ENCODE results near the gene WDTC1. TPM values are rescaled to one million over a fixed set of nuclear protein-coding genes. Genes with fewer than 3 reads are reported as not detected.

WDTC1 gene
- total RNA-seq, 4 donors from 2014 or later, result 39.9 to 79.8 (median 62.0) TPM

GRCh38 chr1:27333717-27334279 is 99.4 kb downstream of the WDTC1 start:
- Histone ChIP-seq H3K27ac (replicated peaks in 1 of 4) (no peak overlapping the region), H3K9me3 (no peaks in the 10 kb centered on the region), H3K4me1 (peaks cover under 1 to 21% (median 10%) of the 10 kb centered on the region in 4 donors), H3K36me3 (peaks cover 23 to 94% (median 69%) of the 10 kb centered on the region in 4 donors), H3K27me3 (no peaks in the 10 kb centered on the region), H3K4me3 (no peak overlapping the region)
- TF ChIP-seq, protein P1, sequence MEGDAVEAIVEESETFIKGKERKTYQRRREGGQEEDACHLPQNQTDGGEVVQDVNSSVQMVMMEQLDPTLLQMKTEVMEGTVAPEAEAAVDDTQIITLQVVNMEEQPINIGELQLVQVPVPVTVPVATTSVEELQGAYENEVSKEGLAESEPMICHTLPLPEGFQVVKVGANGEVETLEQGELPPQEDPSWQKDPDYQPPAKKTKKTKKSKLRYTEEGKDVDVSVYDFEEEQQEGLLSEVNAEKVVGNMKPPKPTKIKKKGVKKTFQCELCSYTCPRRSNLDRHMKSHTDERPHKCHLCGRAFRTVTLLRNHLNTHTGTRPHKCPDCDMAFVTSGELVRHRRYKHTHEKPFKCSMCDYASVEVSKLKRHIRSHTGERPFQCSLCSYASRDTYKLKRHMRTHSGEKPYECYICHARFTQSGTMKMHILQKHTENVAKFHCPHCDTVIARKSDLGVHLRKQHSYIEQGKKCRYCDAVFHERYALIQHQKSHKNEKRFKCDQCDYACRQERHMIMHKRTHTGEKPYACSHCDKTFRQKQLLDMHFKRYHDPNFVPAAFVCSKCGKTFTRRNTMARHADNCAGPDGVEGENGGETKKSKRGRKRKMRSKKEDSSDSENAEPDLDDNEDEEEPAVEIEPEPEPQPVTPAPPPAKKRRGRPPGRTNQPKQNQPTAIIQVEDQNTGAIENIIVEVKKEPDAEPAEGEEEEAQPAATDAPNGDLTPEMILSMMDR (IDR thresholded peaks at IDR 0.05), result no peak
- TF ChIP-seq POLR2A (IDR thresholded peaks at IDR 0.05; ENCODE audit: low read depth) (no peak), POLR2AphosphoS5 (IDR thresholded peaks at IDR 0.05) (no peak), EP300 (IDR thresholded peaks at IDR 0.05) (no peak)
- DNase-seq (ENCODE audit: extremely low spot score), result no peak
- intact Hi-C loops (cut with DNase I), result loop anchor here (10.0 kb wide), 1 partner anchor 51 kb away; the partner anchor contains the start of gene CD164L2
- 90% methylated on average over 12 of the region's 17 CpGs for WGBS

DNA sequence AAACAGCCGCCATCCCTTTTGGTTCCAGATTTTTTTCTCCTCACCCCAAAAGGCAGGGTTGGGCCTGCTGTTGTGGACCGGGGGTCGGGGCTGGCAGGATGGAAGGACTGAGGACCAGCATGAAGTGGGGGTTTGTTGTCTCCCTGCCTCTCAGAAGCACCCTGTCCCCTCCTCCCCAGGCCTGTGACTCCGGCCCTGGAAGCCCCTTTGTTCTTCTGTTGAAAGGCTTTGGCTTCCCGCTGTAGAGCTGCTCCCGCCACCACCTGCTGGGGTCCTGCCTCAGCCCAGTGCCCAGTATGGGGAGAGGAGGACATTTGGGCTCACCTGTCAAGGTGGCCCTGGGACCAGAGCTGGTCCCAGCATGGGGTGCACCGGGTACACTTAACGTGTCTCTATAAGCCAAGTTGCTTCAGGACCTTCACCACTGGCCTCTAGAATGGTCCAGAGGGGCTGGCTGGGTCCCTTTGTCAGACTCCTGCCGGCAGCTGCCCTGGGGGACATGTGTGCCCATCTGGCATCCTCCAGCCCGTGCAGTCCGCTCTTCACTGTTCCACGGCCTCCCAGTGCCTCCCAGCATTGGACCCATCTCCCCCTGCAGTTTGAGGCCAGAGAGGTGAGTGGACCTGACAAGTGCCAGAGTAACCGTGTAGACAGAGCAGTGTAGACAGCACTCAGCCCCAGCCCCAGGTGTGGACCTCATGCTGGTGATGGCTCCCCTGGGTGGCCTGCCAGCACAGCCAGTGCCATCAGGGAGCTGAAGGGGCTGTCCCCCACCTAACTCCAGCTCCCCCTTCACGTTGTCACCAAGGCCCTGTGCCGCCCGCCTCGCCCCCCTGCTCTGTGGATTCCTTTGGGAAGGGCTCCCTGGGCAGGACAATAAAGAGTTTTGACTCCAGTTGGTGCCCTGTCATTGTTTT is 101.3 kb downstream of the WDTC1 start:
- no peaks in the 10 kb centered on the region for H3K9me3 ChIP-seq
- no peak for DNase-seq (ENCODE audit: extremely low spot score)
- TF ChIP-seq EP300 (IDR thresholded peaks at IDR 0.05) (no peak), POLR2AphosphoS5 (IDR thresholded peaks at IDR 0.05) (no peak), POLR2A (IDR thresholded peaks at IDR 0.05; ENCODE audit: low read depth) (no peak)
- TF ChIP-seq, protein P1 (IDR thresholded peaks at IDR 0.05), result no peak
- no peaks in the 10 kb centered on the region for H3K27me3 ChIP-seq
- intact Hi-C loops (cut with DNase I), result loop anchor here (10.0 kb wide), 1 partner anchor 49 kb away; the partner anchor contains the start of gene CD164L2
- H3K4me1 ChIP-seq, result peaks cover 0 to 19% (median 8%) of the 10 kb centered on the region in 4 donors
- WGBS, result 88% methylated on average over 16 of the region's 17 CpGs
- H3K36me3 ChIP-seq, result peaks cover 23 to 77% (median 63%) of the 10 kb centered on the region in 4 donors
- no peak overlapping the region for H3K4me3 ChIP-seq
- no peak overlapping the region for H3K27ac ChIP-seq (replicated peaks in 1 of 4)

DNA sequence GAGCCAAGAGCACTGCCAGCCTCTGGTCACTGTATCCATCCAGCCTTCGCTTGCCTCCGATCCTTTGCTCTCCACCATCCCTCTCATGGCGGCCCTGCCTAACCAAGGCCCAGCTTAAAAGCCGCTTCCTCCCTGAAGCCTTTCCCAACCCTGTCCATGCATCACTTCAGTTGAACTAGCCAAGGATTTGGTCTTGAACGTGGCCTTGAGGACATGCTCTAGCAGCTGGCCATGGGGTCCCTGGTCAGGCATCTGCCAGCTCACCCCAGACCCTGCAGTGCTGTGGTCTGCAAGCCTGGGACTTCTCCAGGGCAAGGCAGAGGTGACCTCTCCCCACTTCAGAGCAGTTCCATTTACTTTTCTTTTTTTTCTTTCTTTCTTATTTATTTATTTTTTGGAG is 102.3 kb downstream of the WDTC1 start:
- Histone ChIP-seq H3K4me1 (peaks cover 0 to 18% (median 7%) of the 10 kb centered on the region in 4 donors), H3K27me3 (no peaks in the 10 kb centered on the region), H3K4me3 (no peak overlapping the region), H3K36me3 (peaks cover 17 to 68% (median 53%) of the 10 kb centered on the region in 4 donors), H3K27ac (replicated peaks in 1 of 4) (no peak overlapping the region), H3K9me3 (no peaks in the 10 kb centered on the region)
- TF ChIP-seq EP300 (IDR thresholded peaks at IDR 0.05) (no peak), POLR2AphosphoS5 (IDR thresholded peaks at IDR 0.05) (no peak), POLR2A (IDR thresholded peaks at IDR 0.05; ENCODE audit: low read depth) (no peak)
- TF ChIP-seq, protein P1 (IDR thresholded peaks at IDR 0.05), result no peak
- no peak for DNase-seq (ENCODE audit: extremely low spot score)
- WGBS, result 89% methylated on average over 5 of the region's 5 CpGs
- intact Hi-C loops (cut with DNase I), result loop anchor here (10.0 kb wide), 1 partner anchor 48 kb away; the partner anchor contains the start of gene CD164L2

DNA sequence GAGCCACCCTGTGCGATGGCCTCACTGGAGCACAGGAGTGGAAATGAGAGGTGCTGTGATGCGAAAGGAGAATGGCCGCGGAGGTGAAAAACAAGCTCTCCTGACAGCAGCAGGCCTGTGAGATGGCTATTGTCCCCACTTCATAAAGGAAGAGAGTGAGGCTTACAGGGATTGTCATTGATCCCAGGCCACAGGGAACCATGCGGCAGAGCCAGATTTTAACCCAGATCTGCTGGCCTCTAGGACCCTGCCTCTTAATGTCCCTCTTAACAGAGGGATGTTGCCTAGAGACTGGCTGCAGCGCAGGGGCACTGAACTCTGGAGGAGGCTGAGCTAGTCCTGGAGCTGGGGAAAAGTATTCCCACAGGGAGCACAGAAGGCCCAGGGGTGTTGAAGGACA is 104.3 kb downstream of the WDTC1 start:
- intact Hi-C loops (cut with DNase I), result loop anchor here (10.0 kb wide), 1 partner anchor 46 kb away; the partner anchor contains the start of gene CD164L2
- Histone ChIP-seq H3K27ac (replicated peaks in 1 of 4) (no peak overlapping the region), H3K4me3 (no peak overlapping the region), H3K4me1 (peaks cover 0 to 13% (median 2%) of the 10 kb centered on the region in 4 donors), H3K27me3 (no peaks in the 10 kb centered on the region), H3K36me3 (peaks cover 14 to 48% (median 33%) of the 10 kb centered on the region in 4 donors), H3K9me3 (no peaks in the 10 kb centered on the region)
- WGBS, result 97% methylated on average over 6 of the region's 6 CpGs
- TF ChIP-seq EP300 (IDR thresholded peaks at IDR 0.05) (no peak), POLR2AphosphoS5 (IDR thresholded peaks at IDR 0.05) (no peak), POLR2A (IDR thresholded peaks at IDR 0.05; ENCODE audit: low read depth) (no peak)
- TF ChIP-seq, protein P1 (IDR thresholded peaks at IDR 0.05), result no peak
- no peak for DNase-seq (ENCODE audit: extremely low spot score)

Data from esophagus muscularis mucosa (tissue), 4 donors.